GM19328 (cell line): ENCODE measurements around the gene TRIM54.
"Not testable (repeated sequence)": the region's sequence is repeated elsewhere in the genome, so short reads cannot be mapped to it uniquely, and the experiment has no call there.

Experiments used
- ATAC-seq: cut with Tn5 transposase; IDR thresholded peaks from one replicate; pipeline ENCODE4 v1.9.1; 2021; ENCODE audit warnings: mild to moderate bottlenecking, moderate library complexity; ENCODE audit not compliant: unreplicated experiment

The TRIM54 gene

DNA sequence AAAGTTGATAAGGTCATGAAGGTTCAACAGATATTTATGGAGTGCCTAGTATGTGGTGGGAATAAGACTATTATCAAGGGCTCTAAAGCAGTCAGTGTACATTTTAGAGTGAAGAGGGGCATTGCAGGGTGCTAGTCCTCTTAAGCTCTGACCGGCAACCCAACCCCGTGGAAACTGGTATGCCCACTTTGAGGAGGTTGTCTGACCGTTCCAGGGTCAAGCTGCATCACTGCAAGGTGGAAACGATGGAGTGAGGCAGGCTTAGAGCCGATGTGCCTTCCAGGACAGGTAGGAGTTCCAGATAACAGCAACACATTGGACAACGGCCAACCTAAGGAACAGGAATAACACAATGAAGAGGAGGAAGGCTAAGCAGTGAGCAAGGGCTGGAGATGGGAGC lies 27.4 kb downstream of the TRIM54 start:
- ATAC-seq: no peak

DNA sequence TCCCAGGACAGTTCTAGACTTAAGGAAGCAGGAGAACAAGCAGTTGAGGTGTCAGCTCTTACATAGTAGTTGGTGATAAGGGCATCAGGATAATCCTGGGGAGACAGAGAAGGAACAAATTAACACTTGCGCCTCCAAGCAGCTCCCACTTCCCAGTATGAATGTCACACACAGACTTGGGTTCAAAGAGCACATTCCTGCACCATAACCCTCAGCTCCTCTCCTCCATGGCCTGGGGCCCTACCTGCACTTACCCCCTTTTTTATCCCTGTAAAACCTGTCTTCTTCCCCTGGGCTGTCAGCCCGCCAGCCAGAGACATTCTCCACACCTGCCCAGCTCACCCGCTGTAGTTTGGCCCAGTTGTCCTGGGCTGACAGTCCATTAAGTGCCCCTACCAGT lies 29.9 kb downstream of the TRIM54 start:
- ATAC-seq: no peak

DNA sequence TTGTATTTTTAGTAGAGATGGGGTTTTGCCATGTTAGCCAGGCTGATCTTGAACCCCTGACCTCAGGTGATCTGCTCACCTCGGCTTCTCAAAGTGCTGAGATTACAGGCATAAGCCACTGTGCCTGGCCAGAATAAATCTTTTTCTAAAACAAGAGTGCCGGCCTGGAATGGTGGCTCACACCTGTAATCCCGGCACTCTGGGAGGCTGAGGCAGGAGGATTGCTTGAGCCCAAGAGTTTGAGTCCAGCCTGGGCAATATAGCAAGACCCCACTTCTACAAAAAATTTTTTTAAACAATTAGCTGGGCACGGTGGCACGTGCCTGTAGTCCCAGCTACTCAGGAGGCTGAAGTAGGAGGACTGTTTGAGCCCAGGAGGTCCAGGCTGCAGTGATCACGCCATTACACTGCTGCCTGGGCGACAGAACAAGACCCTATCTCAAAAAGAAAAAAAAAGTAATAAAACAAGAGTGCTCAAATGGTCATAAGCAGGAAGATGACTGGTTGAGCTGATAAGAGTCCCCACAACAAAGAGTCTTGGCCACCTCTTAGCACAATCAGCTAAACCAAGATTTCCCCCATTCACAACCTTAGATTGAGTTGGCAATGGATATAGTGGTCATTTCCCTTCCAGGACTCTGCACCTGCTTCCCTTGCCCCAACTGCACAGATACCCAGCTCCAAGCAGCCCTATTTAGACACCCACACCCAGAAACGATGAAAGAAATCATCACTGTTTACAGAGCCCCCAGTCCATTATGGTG lies 31.8 kb downstream of the TRIM54 start:
- ATAC-seq: no peak

DNA sequence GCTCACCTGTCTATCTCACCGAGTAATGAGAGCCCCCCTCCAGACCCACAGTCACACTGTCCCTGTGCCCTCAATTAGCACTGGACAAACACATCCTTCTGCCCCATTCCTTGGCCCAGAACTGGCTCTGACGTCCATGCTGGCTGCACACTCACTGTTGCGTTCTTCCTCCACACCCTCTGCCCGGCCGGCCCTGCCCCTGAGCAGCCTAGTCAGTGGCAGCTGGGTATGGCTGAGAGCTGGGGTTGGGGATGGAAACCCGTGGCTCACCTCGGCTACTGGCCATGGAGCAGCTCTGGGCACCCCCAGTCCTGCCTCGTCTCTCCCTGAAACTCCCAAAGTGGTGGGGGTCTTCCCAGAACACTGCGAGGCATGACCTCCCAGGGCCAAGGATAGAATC lies 32.5 kb downstream of the TRIM54 start:
- ATAC-seq: no peak

DNA sequence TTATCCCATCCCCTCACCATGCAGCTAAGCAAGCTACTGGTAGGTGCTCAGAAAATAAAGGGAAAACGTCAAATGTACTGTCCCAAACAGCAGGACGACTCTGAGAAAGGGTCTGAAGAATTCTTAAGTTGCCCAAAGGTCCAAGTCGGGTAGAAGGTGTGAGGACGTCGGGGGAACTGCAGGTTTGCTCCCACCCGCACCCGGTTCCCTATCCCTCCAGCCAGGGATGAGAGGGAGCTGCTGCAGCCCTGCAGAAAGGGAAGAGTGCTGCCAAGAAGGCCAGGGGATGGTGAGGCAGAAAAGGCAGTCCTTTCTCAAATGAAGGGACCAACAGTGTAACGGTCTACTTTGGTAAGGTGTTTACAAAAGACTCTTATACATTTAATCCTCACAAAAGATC lies 32.9 kb downstream of the TRIM54 start:
- ATAC-seq: no peak

DNA sequence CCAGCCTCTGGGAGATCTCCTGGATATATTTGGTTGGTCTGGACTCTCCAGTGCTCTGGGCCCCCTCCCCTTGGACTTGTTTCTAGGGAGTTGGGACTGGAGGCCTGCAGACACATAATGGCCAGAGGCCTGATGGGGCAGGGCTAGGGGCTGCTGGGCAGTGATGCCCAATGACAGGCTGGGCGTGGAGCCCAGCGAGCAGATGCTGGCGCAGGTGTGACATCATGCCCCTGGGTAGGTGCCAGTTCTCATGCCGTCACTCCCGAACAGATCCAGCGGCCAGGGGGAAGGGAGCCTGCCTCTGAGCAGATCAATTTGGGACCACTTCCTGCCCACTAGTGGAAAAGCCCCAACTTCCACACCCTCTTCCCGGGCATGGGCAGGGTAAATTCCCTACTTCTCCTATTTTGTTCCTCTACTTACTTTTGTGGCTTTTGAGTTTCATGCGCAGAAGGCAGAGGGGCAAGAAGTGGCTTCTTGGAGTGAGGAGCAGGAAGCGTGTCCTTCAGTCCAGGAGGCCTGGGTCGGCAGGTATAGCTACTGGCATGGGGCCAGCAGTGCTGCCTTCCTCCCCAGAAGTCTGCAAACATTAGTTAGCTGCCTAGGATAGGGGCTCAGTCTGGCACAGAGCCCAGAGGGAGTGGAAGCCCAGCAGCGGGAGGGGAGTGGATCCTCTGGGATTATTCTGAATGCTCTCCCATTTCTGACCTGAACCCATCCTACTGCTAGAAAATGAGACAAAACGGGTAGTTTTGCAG lies 34.6 kb downstream of the TRIM54 start:
- no peak for ATAC-seq

DNA sequence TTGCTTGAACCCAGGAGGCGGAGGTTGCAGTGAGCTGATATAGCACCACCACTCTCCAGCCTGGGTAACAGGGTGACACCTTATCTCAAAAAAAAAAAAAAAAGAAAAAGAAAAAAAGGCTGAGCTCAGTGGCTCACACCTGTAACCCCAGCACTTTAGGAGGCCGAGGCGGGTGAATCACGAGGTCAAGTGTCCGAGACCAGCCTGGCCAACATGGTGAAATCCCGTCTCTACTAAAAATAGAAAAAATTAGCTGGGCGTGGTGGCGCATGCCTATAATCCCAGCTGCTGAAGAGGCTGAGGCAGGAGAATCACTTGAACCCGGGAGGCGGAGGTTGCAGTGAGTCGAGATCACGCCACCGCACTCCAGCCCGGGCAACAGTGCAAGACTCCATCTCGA lies 37.6 kb downstream of the TRIM54 start:
- ATAC-seq: not testable (repeated sequence)

DNA sequence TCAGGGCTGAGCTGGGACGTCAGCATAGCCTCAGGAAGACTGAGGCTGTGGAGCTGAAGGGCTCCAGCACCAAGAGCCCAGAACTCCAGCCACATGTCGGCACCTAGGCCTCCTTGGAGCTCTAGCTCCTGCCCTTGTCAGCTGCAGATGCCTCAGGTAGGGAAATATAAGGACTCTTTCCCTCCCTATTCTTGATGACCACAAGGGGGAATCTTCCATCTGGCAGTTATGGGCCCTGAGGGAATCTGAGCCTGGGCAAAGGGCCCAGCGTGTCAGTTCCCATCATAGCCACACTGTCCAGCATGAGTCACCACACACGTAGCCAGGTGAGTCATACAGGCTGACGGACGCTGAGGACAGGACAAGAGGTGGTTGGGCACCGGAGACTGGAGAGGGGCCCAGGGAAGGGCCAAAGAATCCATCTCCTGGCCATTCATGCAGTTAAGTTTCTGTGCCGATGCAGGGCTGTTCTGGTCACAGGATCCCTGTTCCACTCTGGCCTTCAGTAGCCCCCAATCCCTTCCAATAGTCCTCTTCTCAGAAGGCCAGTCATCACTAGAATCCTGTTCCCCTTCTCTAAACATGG lies 38.8 kb downstream of the TRIM54 start:
- no peak for ATAC-seq

DNA sequence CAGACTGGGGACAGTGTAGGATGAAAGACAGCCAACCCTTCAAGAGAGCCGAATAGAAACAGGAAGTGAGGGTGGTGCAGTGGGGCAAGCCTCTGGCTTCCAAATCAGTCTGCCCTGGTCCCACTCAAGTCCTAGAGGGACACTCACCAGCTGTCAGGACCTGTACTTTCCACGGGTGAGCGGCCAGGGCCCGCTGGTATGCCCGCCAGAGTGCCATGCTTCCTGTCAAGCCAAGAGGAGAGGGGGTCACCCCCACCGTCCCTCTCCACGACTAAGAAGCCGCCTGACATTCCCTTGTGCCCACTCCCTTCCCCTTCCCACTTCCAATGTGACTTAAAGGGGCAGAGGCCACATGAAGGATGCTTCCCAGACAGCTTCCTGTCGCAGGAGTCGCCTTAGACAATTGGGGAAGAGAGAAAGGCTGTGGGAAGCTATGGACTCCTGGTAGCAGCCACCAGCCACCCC lies 40.1 kb downstream of the TRIM54 start:
- ATAC-seq: no peak

DNA sequence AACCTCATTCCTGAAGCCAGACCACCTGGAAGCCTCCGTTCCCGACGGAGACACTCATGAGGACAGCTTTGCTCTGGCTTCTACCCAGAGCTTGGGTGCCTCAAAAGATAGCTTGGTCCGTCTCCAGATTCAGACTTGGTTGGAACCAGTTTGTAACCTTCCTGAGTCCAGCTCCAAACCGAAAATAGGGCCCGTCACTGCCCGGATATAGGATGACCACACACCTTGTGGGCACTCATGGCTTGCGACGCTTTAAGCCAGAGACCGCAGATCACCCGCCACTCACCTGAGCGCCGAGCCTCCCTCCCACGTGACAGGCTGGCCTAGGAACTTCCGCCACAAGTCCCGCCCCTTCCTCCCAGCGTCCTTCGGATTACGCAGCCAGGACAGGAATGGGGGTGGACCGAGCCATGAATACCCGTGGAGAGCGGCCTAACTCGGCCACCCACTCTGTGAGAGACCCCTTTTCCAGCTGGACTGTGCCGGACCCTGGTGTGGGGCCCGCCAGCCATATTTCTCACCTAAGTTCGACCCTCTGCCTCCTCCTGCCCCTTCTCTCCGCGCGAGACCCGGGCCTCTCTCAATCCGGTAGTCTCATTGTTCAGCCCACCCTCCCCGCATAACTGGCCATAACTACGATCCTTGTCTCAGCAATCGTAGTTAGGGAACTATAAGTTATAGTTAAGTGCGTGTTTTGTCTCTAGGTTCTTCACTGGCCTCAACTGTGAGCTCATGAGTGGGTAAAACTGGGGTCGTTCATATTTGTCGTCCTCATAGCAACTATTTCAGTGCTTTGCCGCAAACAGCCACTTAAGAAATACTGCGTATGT lies 40.8 kb downstream of the TRIM54 start, which contains the start of gene MPV17:
TSS of gene MPV17 (minus strand) at position 332 of the 830 bp plus-strand sequence. CDS start 580 bp downstream, outside the sequence.
- ATAC-seq: peak; percentile 79

DNA sequence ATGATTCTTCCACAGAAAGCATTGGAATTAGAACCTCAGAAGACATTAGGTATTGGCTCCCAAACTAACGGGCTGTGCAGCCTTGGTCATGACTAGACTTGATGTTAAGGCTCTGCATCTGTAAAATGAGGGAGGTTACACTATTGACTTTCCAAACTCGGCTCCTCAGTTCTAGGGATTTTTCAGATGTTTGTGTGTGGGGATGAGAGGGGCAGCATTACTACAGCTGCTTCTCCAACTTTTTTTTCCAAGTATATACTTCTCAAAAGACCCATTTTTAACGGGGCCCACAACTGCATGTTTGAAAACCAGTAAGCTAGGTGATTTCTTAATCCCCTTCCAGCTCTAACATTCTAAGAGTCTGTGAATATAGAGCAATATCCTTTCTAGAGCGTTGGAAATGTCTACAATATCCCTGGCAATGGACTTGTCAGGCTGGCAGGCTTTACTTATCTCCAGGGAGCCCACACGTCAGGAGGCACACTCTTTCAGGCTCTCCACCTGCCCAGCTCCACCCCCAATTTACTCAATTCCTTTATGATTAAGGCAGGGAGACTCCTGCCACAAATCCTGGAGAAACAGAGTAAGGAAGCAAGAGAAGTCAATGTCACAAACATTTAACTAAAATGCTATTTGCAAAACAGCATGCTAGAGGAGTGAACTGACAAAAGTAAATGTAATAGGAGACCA lies 41.5 kb downstream of the TRIM54 start:
- ATAC-seq: no peak

DNA sequence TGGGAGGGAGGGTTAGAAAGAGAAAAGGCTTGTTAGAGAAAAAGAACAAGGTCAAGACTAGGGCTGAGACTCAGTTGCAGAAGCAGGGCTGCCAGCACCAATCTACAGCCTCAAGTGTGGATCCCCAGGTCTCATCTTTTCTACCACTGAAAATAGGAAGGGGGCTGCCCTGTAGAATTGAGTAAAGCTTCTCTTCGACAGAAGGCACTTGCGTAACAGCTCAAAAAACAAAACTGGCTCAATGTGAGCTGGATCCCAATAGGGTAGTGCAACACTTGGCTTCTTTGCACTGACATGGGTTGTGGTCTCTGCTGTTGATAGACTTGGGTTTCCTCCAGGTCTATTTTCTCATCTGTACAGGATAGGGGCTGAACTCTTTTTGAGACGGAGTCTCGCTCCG lies 42.5 kb downstream of the TRIM54 start:
- ATAC-seq: no peak

DNA sequence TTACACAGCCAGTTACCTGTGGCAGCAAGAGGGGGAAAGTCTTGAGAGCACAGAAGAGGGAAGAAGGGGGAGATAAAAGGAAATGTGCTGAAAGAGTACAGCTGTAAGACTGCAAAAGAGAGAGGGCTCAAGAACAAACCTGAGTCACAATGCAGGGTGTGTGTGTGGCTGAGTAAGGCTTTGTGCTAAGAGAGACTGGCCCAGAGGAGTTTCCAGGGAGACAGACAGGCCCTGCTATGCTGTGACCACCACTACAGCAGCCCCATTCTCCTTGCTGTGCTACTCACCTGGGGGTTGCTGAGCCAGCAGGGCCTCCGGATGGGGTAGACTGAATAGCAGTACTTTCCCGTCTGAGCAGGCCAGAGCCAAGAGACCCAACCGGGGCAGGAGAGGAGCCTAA lies 53.1 kb downstream of the TRIM54 start:
- no peak for ATAC-seq

DNA sequence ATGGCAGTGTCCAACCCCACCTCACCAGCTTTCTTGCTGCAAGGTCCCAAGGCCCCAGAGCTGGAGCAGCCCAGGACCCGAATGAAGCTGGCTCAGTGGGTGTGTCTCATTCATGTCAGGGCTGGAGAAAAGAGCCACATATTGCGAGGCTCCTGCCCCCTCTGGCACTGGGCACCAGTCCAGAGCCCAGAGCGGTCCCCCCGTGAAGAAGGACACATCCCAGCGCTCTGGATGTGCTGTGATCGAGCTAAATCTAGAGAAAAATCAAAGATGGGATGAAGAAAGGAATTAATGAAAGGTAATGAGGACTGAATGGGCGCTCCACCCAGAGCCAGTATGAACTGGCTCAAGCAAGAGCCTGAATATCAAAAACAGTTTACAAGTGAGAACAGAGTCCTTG lies 53.9 kb downstream of the TRIM54 start:
- no peak for ATAC-seq

DNA sequence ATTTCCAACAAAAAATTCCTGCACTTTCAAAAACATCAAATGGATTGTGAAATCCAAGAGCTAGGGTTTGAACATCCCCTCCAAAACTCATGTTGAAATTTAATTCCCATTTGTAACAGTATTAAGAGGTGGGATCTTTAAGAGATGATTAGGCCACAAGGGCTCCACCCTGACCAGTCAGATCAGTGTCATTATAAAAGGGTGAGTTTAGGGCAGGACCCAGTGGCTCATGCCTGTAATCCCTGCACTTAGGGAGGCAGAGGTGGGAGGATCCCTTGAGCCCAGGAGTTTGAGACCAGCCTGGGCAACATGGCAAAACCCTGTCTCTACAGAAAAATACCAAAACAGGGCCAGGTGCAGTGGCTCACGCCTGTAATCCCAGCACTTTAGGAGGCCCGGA lies 65.4 kb downstream of the TRIM54 start:
- ATAC-seq: no peak

DNA sequence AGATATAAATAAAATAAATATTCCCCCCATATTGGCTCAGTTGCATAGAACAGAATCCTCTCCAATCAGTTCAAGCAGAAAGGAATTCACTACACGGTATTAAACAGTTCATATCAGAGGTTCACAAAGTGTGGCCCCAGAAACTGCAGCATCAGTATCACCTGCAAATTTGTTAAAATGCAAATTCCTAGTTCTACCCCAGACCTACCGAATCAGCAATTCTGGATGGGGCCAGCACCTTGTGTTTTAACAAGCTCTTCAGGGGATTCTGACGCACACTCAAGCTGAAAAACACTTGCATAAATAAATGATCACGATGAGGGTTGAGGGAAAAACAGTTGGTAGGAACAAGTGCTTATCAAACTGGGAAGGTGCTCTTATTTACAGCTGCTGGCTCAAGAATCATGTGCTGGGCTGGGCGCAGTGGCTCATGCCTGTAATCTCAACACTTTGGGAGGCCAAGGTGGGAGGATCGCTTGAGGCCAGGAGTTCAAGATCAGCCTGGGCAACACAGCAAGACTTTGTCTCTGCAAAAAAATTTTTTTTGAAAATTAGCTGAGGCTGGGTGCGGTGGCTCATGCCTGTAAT lies 68.0 kb downstream of the TRIM54 start:
- ATAC-seq: no peak

DNA sequence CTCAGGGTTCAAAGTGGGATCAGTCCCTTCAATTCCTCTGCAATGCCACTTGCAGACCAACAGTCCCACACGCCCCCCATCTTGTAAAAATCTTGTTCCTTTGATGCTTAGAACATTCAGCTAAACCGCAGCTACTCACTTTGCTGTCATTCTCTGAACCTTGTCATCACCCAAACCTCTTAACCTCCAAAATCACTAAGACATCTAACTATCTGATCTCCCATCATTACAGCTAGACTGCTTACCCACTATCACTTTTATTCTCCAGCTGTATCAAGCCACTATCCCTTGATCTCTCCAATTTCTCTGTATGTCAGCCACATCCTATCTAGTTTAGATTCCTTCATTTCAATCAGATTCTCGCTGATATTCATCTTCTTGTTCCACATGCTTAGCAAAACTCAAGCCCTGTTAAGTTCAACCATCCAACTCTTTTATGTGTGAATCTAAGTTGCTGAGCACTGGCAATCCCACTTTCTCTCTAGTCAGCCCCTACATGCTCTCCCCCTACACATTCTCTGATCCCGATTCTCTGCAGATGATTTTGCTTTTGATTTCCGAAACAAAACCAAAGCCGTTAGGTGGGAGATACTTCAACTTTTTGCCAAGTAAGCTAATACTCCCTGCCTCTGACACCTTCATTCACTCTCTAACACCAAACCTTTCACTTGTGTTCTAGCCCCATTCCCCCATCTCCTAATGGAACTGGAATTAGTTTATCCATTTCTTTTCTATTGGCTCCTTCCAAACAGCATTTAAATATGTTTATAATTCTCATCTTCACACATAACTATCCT lies 69.8 kb downstream of the TRIM54 start:
- no peak for ATAC-seq

DNA sequence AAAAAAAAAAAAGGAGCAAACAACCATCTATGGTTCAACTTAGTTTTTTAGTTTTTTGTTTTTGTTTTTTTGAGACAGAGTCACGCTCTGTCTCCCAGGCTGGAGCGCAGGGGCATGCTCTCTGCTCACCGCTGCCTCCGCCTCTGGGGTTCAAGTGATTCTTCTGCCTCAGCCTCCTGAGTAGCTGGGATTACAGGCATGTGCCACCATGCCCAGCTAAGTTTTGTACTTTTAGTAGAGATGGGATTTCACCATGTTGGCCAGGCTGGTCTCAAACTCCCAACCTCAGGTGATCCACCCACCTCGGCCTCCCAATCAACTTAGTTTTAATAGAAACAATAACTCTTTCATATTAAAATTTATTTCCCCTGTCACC lies 71.1 kb downstream of the TRIM54 start:
- ATAC-seq: not testable (repeated sequence)
